Endothelial cell (in vitro differentiated cells): Measurements from ENCODE around the gene ANO3. TPM values are rescaled to one million over a fixed set of nuclear protein-coding genes. Genes with fewer than 3 reads are reported as not detected.

Experiments used
- DNase-seq: peaks from one replicate; pipeline ENCODE4 v3.0.0; 2021; ENCODE audit warnings: low spot score
- H3K27ac Mint-ChIP-seq: one replicate; pipeline ENCODE4 v1.8.0; 2021; ENCODE audit warnings: mixed read lengths, inconsistent platforms; ENCODE audit not compliant: unreplicated experiment
- H3K27me3 Mint-ChIP-seq: one replicate; pipeline ENCODE4 v1.8.0; 2021; ENCODE audit warnings: mild to moderate bottlenecking, moderate library complexity, mixed read lengths, inconsistent platforms; ENCODE audit not compliant: unreplicated experiment
- H3K36me3 Mint-ChIP-seq: one replicate; pipeline ENCODE4 v1.8.0; 2021; ENCODE audit warnings: mild to moderate bottlenecking, low read depth, mixed read lengths, inconsistent platforms; ENCODE audit not compliant: unreplicated experiment
- H3K4me1 Mint-ChIP-seq: one replicate; pipeline ENCODE4 v1.8.0; 2021; ENCODE audit warnings: mild to moderate bottlenecking, mixed read lengths, inconsistent platforms; ENCODE audit not compliant: unreplicated experiment
- H3K4me3 Mint-ChIP-seq: one replicate; pipeline ENCODE4 v1.8.0; 2021; ENCODE audit warnings: mild to moderate bottlenecking, mixed read lengths, inconsistent platforms; ENCODE audit not compliant: unreplicated experiment
- H3K9me3 Mint-ChIP-seq: one replicate; pipeline ENCODE4 v1.8.0; 2021; ENCODE audit warnings: mixed read lengths, inconsistent platforms; ENCODE audit not compliant: unreplicated experiment
- total RNA-seq: library from RNA; stranded (reverse); fragmentation: NEBNext Ultra II Directional; extraction: Animal tissue kit (Norgen Biotek cat#: 25700); gene quantifications from one replicate; pipeline ENCODE4 v1.2.1, GENCODE V29; 2021; ENCODE audit not compliant: unreplicated experiment
- TF ChIP-seq, protein P1 (sequence below): fragments of 200-600 bp; sonication (generic); IDR thresholded peaks from one replicate; pipeline ENCODE4 v1.5.0; 2021; ENCODE audit warnings: antibody characterized with exemption; ENCODE audit not compliant: unreplicated experiment

Gene ANO3
- total RNA-seq, 1 donor from 2014 or later: 0.36 TPM

DNA sequence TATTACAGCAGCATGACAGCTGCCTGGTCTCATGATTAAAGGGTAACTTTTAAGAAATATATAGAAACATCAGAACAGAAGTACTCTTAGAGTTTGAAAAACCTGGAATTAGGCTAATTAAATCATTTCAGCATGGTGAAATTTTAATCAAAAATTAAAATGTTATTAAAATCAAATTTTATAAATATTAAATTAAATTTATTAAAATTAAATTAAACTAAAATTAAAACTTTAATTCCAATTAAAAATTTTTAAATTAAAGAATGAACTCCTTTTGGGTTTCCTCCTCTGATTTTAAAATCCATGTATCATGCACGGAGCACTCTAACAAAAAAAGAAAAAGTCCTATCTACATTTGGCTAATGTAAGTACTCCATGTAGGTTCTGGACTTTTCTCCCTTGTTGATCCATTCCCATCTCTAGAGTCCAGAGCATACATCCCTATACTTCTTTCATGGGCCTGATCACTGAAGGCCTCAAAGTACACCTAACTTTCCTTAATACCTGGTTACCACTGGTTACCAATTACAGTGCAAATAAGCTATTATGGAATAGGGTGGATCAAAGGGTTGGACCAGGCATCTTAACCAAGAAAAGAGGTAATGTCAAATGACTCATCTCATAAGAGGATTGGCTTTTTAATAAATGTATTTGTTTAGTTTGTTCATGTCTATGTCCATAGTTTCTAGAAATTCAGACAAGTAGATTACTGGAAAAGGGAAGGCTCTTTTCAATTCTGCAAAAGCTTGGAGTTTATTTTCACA lies 288.5 kb downstream of the ANO3 start:
- Mint-ChIP-seq H3K4me1 (peaks cover 7% of the 10 kb centered on the region), H3K27me3 (no peaks in the 10 kb centered on the region), H3K4me3 (no peak overlapping the region), H3K27ac (no peak overlapping the region), H3K9me3 (no peaks in the 10 kb centered on the region), H3K36me3 (no peaks in the 10 kb centered on the region)
- TF ChIP-seq, protein P1, sequence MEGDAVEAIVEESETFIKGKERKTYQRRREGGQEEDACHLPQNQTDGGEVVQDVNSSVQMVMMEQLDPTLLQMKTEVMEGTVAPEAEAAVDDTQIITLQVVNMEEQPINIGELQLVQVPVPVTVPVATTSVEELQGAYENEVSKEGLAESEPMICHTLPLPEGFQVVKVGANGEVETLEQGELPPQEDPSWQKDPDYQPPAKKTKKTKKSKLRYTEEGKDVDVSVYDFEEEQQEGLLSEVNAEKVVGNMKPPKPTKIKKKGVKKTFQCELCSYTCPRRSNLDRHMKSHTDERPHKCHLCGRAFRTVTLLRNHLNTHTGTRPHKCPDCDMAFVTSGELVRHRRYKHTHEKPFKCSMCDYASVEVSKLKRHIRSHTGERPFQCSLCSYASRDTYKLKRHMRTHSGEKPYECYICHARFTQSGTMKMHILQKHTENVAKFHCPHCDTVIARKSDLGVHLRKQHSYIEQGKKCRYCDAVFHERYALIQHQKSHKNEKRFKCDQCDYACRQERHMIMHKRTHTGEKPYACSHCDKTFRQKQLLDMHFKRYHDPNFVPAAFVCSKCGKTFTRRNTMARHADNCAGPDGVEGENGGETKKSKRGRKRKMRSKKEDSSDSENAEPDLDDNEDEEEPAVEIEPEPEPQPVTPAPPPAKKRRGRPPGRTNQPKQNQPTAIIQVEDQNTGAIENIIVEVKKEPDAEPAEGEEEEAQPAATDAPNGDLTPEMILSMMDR: no peak
- no peak for DNase-seq

DNA sequence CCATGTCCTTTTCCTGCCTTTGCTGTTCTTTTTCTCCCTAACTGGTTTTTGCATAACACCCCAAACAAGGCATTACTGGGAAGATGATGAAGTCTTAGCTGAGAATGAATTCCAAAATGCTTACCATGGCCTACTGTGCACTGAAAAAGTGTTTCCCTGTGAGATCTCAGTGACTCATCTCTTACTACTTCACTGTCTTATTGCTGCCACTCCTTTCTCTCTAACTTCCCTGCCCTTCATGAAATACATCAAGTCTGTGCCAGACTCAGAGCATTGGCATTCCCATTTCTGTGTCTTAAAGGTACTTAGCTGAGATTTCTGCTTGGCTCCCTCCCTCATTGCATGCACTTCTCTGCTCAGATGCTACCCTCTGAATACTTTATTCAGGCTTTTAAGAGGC lies 289.2 kb downstream of the ANO3 start:
- no peaks in the 10 kb centered on the region for H3K36me3 Mint-ChIP-seq
- H3K27ac Mint-ChIP-seq: no peak overlapping the region
- H3K27me3 Mint-ChIP-seq: no peaks in the 10 kb centered on the region
- no peak for DNase-seq
- TF ChIP-seq, protein P1: no peak
- no peaks in the 10 kb centered on the region for H3K9me3 Mint-ChIP-seq
- H3K4me3 Mint-ChIP-seq: no peak overlapping the region
- peaks cover 7% of the 10 kb centered on the region for H3K4me1 Mint-ChIP-seq

DNA sequence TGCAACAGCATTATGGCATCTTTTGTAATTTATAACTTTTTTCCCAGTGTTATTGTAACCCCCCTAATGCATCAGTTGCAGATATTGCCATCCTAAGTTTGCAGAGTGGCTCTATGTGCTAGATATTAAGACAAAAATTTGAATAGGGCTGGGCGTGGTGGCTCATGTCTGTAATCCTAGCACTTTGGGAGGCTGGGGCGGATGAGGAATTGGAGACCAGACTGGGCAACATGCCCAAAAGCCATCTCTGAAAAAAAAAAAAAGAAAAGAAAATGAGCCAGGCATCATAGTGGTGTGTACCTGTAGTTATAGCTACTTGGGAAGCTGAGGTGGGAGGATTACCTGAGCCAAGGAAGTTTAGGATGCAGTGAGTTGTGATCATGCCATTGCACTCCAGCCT lies 290.3 kb downstream of the ANO3 start:
- Mint-ChIP-seq H3K27ac (no peak overlapping the region), H3K4me3 (no peak overlapping the region), H3K9me3 (no peaks in the 10 kb centered on the region), H3K4me1 (peaks cover 7% of the 10 kb centered on the region), H3K36me3 (no peaks in the 10 kb centered on the region), H3K27me3 (no peaks in the 10 kb centered on the region)
- no peak for DNase-seq
- TF ChIP-seq, protein P1: no peak

DNA sequence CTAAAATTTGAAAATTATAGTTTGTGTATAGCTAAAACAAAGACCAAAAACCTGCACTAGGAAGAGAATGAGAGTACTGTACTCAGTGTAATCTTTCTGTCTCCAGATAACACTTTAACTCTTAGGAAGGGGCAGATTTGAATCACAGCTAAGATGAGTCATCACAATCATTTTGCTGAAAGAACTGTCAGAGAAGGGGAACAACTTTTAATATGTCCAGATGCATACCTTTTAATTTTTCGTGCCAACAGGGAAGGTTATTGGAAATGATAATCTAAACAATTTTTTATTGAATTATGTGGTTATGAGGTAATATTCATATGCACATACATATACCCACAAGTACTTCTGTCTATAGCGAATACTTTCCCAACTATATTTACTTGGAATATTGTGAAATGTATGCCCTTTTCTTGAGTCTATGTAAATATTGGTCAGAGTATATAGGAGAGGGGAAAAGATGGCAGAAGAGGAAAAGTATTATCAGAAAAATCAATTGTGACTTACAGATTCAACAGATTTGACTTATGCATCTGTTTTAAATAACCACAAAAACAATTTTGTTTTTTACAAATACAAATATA lies 291.2 kb downstream of the ANO3 start:
- Mint-ChIP-seq H3K4me1 (peaks cover 6% of the 10 kb centered on the region), H3K9me3 (no peaks in the 10 kb centered on the region), H3K27me3 (no peaks in the 10 kb centered on the region), H3K27ac (no peak overlapping the region), H3K4me3 (no peak overlapping the region), H3K36me3 (no peaks in the 10 kb centered on the region)
- no peak for DNase-seq
- TF ChIP-seq, protein P1: no peak

DNA sequence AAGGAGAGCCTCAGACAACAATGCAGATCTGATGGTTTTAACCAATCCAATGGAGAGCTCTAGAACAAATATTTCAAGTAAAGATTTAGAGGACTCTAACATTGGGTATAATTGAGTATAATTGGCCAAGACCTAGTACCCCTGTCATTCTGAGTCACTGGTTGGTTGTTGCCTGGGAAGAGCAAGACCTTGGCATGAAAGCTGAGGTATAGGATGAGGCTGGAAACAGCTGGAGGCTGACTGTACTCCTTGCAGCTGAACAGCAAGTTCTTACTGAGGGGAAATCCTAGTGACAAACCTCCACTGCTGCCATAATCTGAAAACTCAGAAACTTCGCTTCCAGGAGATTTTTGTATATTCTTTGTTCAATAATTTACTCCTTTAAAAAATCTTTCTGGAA lies 294.4 kb downstream of the ANO3 start:
- Mint-ChIP-seq H3K27ac (no peak overlapping the region), H3K9me3 (no peaks in the 10 kb centered on the region), H3K4me3 (no peak overlapping the region), H3K36me3 (no peaks in the 10 kb centered on the region), H3K4me1 (no peaks in the 10 kb centered on the region), H3K27me3 (no peaks in the 10 kb centered on the region)
- TF ChIP-seq, protein P1: no peak
- no peak for DNase-seq
